Measurements from ENCODE around the gene DOCK1. TPM values are rescaled to one million over a fixed set of nuclear protein-coding genes. Genes with fewer than 3 reads are reported as not detected.

Gene DOCK1
- total RNA-seq, 2 donors from 2014 or later: 52.9 to 76.7 TPM

DNA sequence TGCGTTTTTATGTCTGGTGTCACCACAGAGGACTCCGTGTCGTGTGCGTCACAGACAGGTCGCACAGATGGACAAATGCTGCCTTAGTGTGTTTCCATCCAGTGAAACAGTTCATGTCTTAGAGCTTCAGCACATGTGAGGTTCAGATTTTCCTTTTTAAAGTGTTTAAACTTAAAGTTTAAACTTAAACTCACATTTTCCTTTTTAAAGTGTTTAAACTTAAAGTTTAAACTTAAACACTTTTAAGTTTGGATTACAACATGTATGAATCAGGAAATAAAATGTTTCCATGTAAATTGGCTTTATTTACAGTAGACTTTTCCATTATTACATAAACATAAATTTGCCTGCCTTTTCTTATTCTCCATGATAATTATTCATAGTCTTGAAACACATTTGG lies 223.9 kb downstream of the DOCK1 start:
- Histone ChIP-seq H3K36me3 (peaks cover 4% of the 10 kb centered on the region), H3K9me3 (no peaks in the 10 kb centered on the region)
- no peak for ATAC-seq (ENCODE audit: insufficient number of reproducible peaks, low FRiP score, low read depth)

DNA sequence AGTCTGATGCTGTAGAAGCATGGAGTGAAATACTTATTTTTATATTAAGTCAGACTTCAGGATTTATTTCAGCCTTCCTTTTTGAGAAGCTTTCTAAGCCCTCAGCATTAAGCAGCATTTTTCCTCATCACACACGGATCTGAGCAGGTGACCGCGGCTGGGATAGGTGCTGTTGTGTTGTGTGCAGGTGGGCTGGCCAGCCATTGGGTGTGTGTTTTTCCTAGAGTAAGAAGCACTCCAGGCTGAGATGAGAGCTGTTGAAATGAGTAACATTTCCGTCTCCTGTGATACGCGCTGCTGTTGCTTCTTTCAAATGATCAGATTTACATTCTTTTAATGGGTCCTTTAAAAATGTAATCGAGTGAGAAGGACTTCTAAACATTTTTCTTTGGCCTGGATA lies 227.2 kb downstream of the DOCK1 start:
- no peak for ATAC-seq (ENCODE audit: insufficient number of reproducible peaks, low FRiP score, low read depth)
- Histone ChIP-seq H3K4me3 (no peak overlapping the region), H3K9me3 (no peaks in the 10 kb centered on the region), H3K36me3 (peaks cover 4% of the 10 kb centered on the region), H3K27me3 (replicated peaks; ENCODE audit: insufficient read depth) (no peaks in the 10 kb centered on the region), H3K27ac (no peak overlapping the region), H3K4me1 (ENCODE audit: control insufficient read depth in 1 of 2, low read depth in 2 of 2) (no peaks in the 10 kb centered on the region)
- DNase-seq (ENCODE audit: low spot score): no peak
- TF ChIP-seq, protein P1, sequence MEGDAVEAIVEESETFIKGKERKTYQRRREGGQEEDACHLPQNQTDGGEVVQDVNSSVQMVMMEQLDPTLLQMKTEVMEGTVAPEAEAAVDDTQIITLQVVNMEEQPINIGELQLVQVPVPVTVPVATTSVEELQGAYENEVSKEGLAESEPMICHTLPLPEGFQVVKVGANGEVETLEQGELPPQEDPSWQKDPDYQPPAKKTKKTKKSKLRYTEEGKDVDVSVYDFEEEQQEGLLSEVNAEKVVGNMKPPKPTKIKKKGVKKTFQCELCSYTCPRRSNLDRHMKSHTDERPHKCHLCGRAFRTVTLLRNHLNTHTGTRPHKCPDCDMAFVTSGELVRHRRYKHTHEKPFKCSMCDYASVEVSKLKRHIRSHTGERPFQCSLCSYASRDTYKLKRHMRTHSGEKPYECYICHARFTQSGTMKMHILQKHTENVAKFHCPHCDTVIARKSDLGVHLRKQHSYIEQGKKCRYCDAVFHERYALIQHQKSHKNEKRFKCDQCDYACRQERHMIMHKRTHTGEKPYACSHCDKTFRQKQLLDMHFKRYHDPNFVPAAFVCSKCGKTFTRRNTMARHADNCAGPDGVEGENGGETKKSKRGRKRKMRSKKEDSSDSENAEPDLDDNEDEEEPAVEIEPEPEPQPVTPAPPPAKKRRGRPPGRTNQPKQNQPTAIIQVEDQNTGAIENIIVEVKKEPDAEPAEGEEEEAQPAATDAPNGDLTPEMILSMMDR (IDR thresholded peaks at IDR 0.05): no peak

More for the DNA sequence above, 223.9 kb downstream of the DOCK1 start:
- no peak overlapping the region for H3K27ac ChIP-seq
- H3K27me3 ChIP-seq (replicated peaks; ENCODE audit: insufficient read depth): no peaks in the 10 kb centered on the region
- TF ChIP-seq, protein P1 (IDR thresholded peaks at IDR 0.05): no peak
- no peak overlapping the region for H3K4me3 ChIP-seq
- no peaks in the 10 kb centered on the region for H3K4me1 ChIP-seq (ENCODE audit: control insufficient read depth in 1 of 2, low read depth in 2 of 2)
- no peak for DNase-seq (ENCODE audit: low spot score)

DNA sequence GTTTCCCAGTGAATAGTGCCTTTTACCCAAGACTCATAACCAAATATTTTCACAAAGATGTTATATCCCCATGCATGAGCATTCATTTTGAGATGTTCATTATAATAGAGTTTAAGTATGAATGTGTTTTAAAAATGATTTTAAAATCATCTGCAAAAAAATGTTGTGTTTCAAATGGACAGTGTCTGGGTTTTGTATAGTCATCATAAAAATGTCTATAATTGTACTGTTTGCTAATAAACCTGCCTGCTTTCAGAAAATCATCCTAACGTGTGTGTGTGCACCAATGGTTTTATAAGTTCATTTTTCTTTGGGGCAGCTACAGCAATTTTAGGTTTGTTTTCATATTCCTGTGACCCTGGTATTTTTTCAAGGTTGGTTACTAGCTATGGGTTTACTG lies 228.0 kb downstream of the DOCK1 start:
- Histone ChIP-seq H3K27me3 (replicated peaks; ENCODE audit: insufficient read depth) (no peaks in the 10 kb centered on the region), H3K9me3 (no peaks in the 10 kb centered on the region), H3K4me1 (ENCODE audit: control insufficient read depth in 1 of 2, low read depth in 2 of 2) (no peaks in the 10 kb centered on the region), H3K4me3 (no peak overlapping the region), H3K27ac (no peak overlapping the region), H3K36me3 (peaks cover 4% of the 10 kb centered on the region)
- TF ChIP-seq, protein P1 (IDR thresholded peaks at IDR 0.05): no peak
- DNase-seq (ENCODE audit: low spot score) (no peak), ATAC-seq (ENCODE audit: insufficient number of reproducible peaks, low FRiP score, low read depth) (no peak)

DNA sequence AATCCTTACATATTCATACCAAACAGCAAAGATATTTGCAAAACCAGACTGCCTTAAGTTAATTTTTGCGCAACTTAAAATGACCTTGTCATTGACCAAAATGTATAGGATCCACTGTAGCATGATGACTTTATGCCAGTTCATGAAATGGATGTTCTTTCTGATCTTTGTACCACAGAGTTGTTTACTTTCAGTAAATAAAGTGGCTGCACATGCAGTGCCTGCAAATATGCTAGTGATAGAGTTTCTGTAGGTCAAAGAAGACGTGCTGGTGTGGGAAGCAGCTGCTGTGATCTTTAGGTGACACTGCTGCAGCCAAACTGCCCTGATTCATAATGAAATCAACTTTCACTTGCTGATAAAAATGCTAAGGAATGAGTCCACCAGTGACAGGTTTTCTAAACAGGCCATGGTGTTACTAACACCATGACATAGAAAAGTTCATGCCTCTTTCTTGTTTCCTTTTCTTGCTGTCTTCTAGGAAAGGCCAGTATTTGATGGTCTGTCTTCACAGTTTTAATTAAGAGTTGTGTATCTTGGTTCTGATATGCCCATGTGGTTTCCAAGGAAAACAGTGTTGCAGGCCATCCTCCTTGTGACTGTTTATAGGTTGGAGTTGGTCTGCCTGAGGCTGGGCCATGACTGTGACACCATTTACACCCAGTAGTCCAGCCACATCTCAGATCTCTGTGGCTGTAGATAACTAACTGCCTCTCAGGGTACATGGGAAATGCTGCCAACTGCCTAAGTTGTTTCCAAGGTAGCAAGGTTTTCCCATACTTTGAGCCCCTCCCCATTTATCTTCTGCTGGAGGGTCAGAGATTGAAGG lies 228.7 kb downstream of the DOCK1 start:
- DNase-seq (ENCODE audit: low spot score) (no peak), ATAC-seq (ENCODE audit: insufficient number of reproducible peaks, low FRiP score, low read depth) (no peak)
- H3K27me3 ChIP-seq (replicated peaks; ENCODE audit: insufficient read depth): no peaks in the 10 kb centered on the region
- no peaks in the 10 kb centered on the region for H3K9me3 ChIP-seq
- H3K4me1 ChIP-seq (ENCODE audit: control insufficient read depth in 1 of 2, low read depth in 2 of 2): no peaks in the 10 kb centered on the region
- no peak overlapping the region for H3K27ac ChIP-seq
- peaks cover 4% of the 10 kb centered on the region for H3K36me3 ChIP-seq
- H3K4me3 ChIP-seq: no peak overlapping the region
- TF ChIP-seq, protein P1 (IDR thresholded peaks at IDR 0.05): no peak

DNA sequence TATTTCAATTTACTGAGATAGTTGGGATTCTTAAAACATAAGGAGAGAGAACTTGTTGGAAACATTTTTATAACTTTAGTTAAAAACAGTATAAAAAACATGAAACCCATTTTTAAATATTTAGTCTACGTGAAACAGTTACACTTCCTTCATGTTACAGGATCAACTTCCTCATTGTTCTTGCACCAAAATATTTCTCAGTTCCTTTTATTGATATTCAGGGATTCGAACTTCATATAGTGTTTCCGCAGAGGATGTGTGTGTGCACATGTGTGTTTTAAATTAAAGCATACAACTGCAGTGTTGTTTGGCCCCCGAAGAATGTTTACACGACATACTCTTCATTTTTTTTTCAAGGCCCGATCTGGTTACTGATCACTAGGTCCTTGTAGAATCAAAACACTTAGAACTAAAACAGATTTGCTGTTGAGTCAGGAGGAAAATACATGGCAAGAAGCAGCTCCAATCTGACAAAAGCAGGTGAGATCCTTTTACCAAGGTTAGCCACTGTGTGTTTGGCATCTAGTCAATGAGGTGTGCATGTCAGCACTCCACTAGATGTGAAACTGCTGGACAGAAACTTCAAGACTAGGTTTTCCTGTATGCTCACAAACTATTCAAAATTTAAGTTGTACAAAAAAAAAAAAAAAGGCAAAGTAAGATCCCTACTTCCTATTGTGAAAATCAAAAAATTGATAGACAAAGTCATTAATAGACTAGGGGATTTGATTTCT lies 230.8 kb downstream of the DOCK1 start:
- Histone ChIP-seq H3K36me3 (no peaks in the 10 kb centered on the region), H3K9me3 (no peaks in the 10 kb centered on the region), H3K27me3 (replicated peaks; ENCODE audit: insufficient read depth) (no peaks in the 10 kb centered on the region), H3K4me3 (no peak overlapping the region), H3K4me1 (ENCODE audit: control insufficient read depth in 1 of 2, low read depth in 2 of 2) (no peaks in the 10 kb centered on the region), H3K27ac (no peak overlapping the region)
- TF ChIP-seq, protein P1 (IDR thresholded peaks at IDR 0.05): no peak
- ATAC-seq (ENCODE audit: insufficient number of reproducible peaks, low FRiP score, low read depth) (no peak), DNase-seq (ENCODE audit: low spot score) (no peak)
